Prostate gland (tissue), 2 donors: ENCODE data around the gene KIZ.

ENCODE experiments used
- POLR2A ChIP-seq: fragments of 450-650 bp; IDR thresholded peaks from one replicate; pipeline ENCODE4 v1.6.1; 2016; ENCODE audit warnings: antibody characterized with exemption, mild to moderate bottlenecking
- POLR2AphosphoS5 ChIP-seq: sonication (generic); formaldehyde crosslinking; IDR thresholded peaks from one replicate; pipeline ENCODE4 v1.6.1; 2017; ENCODE audit warnings: antibody characterized with exemption
- TF ChIP-seq, protein P1 (sequence below), 4 experiments: fragments of 200-600 bp in 2 of 4; fragments of 450-650 bp in 2 of 4; sonication (generic) in 2 of 4; IDR thresholded peaks; 1 replicate in 3 of 4; 2 replicates in 1 of 4; pipeline ENCODE4 v1.5.1; 2016 to 2019; ENCODE audit warnings: antibody characterized with exemption in 4 of 4, mild to moderate bottlenecking in 2 of 4, moderate library complexity in 2 of 4

DNA sequence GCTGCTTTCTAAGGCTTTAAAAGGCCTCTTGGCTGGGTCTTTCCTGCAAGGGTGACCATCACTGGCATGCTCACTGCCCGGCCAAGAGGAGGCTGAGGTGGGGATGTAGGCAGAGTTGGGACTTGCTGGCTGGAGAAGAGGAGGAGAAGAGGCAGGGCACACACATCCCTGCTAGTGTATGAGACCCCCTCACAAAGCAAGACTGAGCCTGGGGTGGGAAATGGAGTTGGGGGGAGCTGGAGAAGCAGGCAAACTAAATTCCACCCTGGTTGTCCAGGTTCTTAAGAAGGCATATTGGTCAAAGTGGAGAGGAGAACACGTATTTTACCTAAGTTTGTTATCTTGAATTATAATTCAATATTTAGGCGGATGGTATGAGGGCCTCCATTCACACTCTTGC, 1.7 kb upstream of the KIZ start:
- TF ChIP-seq, protein P1, sequence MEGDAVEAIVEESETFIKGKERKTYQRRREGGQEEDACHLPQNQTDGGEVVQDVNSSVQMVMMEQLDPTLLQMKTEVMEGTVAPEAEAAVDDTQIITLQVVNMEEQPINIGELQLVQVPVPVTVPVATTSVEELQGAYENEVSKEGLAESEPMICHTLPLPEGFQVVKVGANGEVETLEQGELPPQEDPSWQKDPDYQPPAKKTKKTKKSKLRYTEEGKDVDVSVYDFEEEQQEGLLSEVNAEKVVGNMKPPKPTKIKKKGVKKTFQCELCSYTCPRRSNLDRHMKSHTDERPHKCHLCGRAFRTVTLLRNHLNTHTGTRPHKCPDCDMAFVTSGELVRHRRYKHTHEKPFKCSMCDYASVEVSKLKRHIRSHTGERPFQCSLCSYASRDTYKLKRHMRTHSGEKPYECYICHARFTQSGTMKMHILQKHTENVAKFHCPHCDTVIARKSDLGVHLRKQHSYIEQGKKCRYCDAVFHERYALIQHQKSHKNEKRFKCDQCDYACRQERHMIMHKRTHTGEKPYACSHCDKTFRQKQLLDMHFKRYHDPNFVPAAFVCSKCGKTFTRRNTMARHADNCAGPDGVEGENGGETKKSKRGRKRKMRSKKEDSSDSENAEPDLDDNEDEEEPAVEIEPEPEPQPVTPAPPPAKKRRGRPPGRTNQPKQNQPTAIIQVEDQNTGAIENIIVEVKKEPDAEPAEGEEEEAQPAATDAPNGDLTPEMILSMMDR (IDR thresholded peaks at IDR 0.05), result no peak
- no peak for TF ChIP-seq POLR2A
- TF ChIP-seq POLR2AphosphoS5, result no peak
